ENCODE data around the gene LRMDA. TPM values are rescaled to one million over a fixed set of nuclear protein-coding genes. Genes with fewer than 3 reads are reported as not detected.
A peak's percentile ranks its signal among the peaks of the same experiment; 100 is the strongest.

The LRMDA gene
- total and polyA plus RNA-seq, 2 donors from 2014 or later: 23.2 to 48.6 TPM

GRCh38 chr10:75449382-75450074 is 18.1 kb downstream of the LRMDA start:
- TF ChIP-seq CTCF (IDR thresholded peaks at IDR 0.05; ENCODE audit: borderline replicate concordance, extremely low read depth, insufficient read depth): no peak
- FAIRE-seq (no peak), DNase-seq (peak in 3 of 5 donors; percentile 49 to 78 (median 67))
- Histone ChIP-seq H3K9me3 (ENCODE audit: control insufficient read depth in 2 of 3, insufficient read depth in 1 of 3, low read length in 3 of 3) (no peaks in the 10 kb centered on the region), H3K27me3 (ENCODE audit: control insufficient read depth, insufficient read depth, low read length) (no peaks in the 10 kb centered on the region), H3K9ac (ENCODE audit: low read length in 3 of 3) (no peak overlapping the region), H3K4me3 (ENCODE audit: low read length in 3 of 3) (no peak overlapping the region), H3K36me3 (ENCODE audit: control insufficient read depth in 2 of 3, insufficient read depth in 3 of 3, low read length in 3 of 3) (no peaks in the 10 kb centered on the region), H3K27ac (ENCODE audit: low read depth in 2 of 2, low read length in 2 of 2) (no peak overlapping the region), H3K4me1 (ENCODE audit: control insufficient read depth in 2 of 3, insufficient read depth in 2 of 3, low read depth in 1 of 3, low read length in 3 of 3) (no peaks in the 10 kb centered on the region)
- intact Hi-C loops (cut with DNase I): no loop called here

GRCh38 chr10:75450075-75450445 is 18.6 kb downstream of the LRMDA start:
- TF ChIP-seq CTCF (IDR thresholded peaks at IDR 0.05; ENCODE audit: borderline replicate concordance, extremely low read depth, insufficient read depth): no peak
- Histone ChIP-seq H3K36me3 (ENCODE audit: control insufficient read depth in 2 of 3, insufficient read depth in 3 of 3, low read length in 3 of 3) (no peaks in the 10 kb centered on the region), H3K4me3 (ENCODE audit: low read length in 3 of 3) (no peak overlapping the region), H3K9ac (ENCODE audit: low read length in 3 of 3) (no peak overlapping the region), H3K27ac (ENCODE audit: low read depth in 2 of 2, low read length in 2 of 2) (no peak overlapping the region), H3K27me3 (ENCODE audit: control insufficient read depth, insufficient read depth, low read length) (no peaks in the 10 kb centered on the region), H3K4me1 (ENCODE audit: control insufficient read depth in 2 of 3, insufficient read depth in 2 of 3, low read depth in 1 of 3, low read length in 3 of 3) (no peaks in the 10 kb centered on the region), H3K9me3 (ENCODE audit: control insufficient read depth in 2 of 3, insufficient read depth in 1 of 3, low read length in 3 of 3) (no peaks in the 10 kb centered on the region)
- FAIRE-seq (no peak), DNase-seq (peak in 3 of 5 donors; percentile 31 to 53 (median 46))
- intact Hi-C loops (cut with DNase I): no loop called here

GRCh38 chr10:75450644-75451640 is 19.5 kb downstream of the LRMDA start:
- Histone ChIP-seq H3K36me3 (ENCODE audit: control insufficient read depth in 2 of 3, insufficient read depth in 3 of 3, low read length in 3 of 3) (no peaks in the 10 kb centered on the region), H3K4me3 (ENCODE audit: low read length in 3 of 3) (no peak overlapping the region), H3K9ac (ENCODE audit: low read length in 3 of 3) (no peak overlapping the region), H3K27me3 (ENCODE audit: control insufficient read depth, insufficient read depth, low read length) (no peaks in the 10 kb centered on the region), H3K9me3 (ENCODE audit: control insufficient read depth in 2 of 3, insufficient read depth in 1 of 3, low read length in 3 of 3) (no peaks in the 10 kb centered on the region), H3K4me1 (ENCODE audit: control insufficient read depth in 2 of 3, insufficient read depth in 2 of 3, low read depth in 1 of 3, low read length in 3 of 3) (no peaks in the 10 kb centered on the region), H3K27ac (ENCODE audit: low read depth in 2 of 2, low read length in 2 of 2) (no peak overlapping the region)
- no peak for FAIRE-seq
- no peak for DNase-seq
- intact Hi-C loops (cut with DNase I): no loop called here
- no peak for TF ChIP-seq CTCF (IDR thresholded peaks at IDR 0.05; ENCODE audit: borderline replicate concordance, extremely low read depth, insufficient read depth)
